Testis (tissue), 3 donors: ENCODE measurements around the gene NDE1. TPM values are rescaled to one million over a fixed set of nuclear protein-coding genes. Genes with fewer than 3 reads are reported as not detected.

Experiments used
- DNase-seq: peaks from one replicate; pipeline ENCODE4 v3.0.0-alpha.2; 2019
- H3K27ac ChIP-seq, 2 donors: fragments of 200-600 bp; sonication (generic); one replicate each; pipeline ENCODE4 v1.5.1; 2019
- H3K27me3 ChIP-seq: fragments of 200-600 bp; sonication (generic); one replicate; pipeline ENCODE4 v1.5.1; 2019
- H3K36me3 ChIP-seq: fragments of 200-600 bp; sonication (generic); one replicate; pipeline ENCODE4 v1.5.1; 2017; ENCODE audit warnings: low read depth; ENCODE audit errors: missing control alignments
- H3K4me1 ChIP-seq: fragments of 200-600 bp; sonication (generic); one replicate; pipeline ENCODE4 v1.5.1; 2019
- H3K4me3 ChIP-seq, 2 donors: fragments of 200-600 bp; sonication (generic); one replicate each; pipeline ENCODE4 v1.5.1; 2017 to 2019
- H3K9me3 ChIP-seq: fragments of 200-600 bp; sonication (generic); one replicate; pipeline ENCODE4 v1.5.1; 2017
- POLR2A ChIP-seq: fragments of 450-650 bp; IDR thresholded peaks from one replicate; pipeline ENCODE4 v1.6.1; 2017; ENCODE audit warnings: antibody characterized with exemption, mild to moderate bottlenecking, moderate library complexity
- WGBS, 2 donors: methylation state at CpG; one replicate each; pipeline ENCODE4 v1.1.5; 2018; 5-methylcytosine and 5-hydroxymethylcytosine counted together
- intact Hi-C: fragments of 100-400 bp; cut with DNase I; formaldehyde crosslinking; loops from one replicate; pipeline ENCODE4 v1.15.1; 2023; ENCODE audit warnings: low total_unique reads
- polyA plus RNA-seq: library from polyadenylated mRNA; stranded (reverse); fragments of 350-450 nt; fragmentation: Illumina TruSeq; extraction: RNeasy Lipid Tissue Mini Kit (QIAGEN cat#74804); gene quantifications from one replicate; pipeline ENCODE4 v1.2.3, GENCODE V29; 2014; ENCODE audit warnings: low read depth, low replicate concordance; ENCODE audit not compliant: insufficient read depth
- total RNA-seq, 2 donors: library from RNA; depleted of rRNA; stranded (reverse); fragments of >200 nt; gene quantifications; one replicate each; pipeline ENCODE4 v1.2.3, GENCODE V29; 2016
- TF ChIP-seq, protein P1 (sequence below), 3 experiments: fragments of 450-650 bp in 2 of 3; fragments of 200-600 bp in 1 of 3; sonication (generic) in 1 of 3; IDR thresholded peaks; one replicate each; pipeline ENCODE4 v1.5.1; 2016 to 2019; ENCODE audit warnings: antibody characterized with exemption in 3 of 3, mild to moderate bottlenecking in 2 of 3, moderate library complexity in 1 of 3

Gene NDE1
- total and polyA plus RNA-seq, 3 donors from 2014 or later = 45.2 to 84.3 (median 51.6) TPM

DNA sequence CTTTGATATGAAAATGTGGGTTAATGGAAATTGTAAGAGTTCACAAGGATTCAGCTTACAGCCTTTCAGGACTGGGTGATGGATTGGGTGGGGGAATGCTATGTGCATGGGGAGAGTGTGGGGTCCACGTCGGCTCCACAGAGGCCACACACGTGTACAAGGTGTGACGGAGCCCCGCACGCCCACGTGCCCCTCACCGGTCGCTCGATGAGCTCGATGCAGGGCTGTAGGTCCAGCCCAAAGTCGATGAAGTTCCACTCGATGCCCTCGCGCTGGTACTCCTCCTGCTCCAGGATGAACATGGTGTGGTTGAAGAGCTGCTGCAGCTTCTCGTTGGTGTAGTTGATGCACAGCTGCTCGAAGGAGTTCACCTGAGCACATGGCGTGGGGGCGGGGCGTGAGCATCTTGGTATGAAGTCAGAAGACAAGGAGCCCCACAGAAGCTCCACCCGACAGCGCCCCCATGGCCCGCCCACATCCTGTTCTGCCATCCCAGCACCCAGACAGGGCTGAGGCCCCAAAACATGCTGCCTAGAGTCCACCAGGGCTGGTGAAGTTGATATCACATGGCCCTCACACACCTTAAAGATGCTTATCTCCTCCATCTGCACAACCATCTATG is 107.7 kb downstream of the NDE1 start:
- no peak for TF ChIP-seq POLR2A
- TF ChIP-seq, protein P1, sequence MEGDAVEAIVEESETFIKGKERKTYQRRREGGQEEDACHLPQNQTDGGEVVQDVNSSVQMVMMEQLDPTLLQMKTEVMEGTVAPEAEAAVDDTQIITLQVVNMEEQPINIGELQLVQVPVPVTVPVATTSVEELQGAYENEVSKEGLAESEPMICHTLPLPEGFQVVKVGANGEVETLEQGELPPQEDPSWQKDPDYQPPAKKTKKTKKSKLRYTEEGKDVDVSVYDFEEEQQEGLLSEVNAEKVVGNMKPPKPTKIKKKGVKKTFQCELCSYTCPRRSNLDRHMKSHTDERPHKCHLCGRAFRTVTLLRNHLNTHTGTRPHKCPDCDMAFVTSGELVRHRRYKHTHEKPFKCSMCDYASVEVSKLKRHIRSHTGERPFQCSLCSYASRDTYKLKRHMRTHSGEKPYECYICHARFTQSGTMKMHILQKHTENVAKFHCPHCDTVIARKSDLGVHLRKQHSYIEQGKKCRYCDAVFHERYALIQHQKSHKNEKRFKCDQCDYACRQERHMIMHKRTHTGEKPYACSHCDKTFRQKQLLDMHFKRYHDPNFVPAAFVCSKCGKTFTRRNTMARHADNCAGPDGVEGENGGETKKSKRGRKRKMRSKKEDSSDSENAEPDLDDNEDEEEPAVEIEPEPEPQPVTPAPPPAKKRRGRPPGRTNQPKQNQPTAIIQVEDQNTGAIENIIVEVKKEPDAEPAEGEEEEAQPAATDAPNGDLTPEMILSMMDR (IDR thresholded peaks at IDR 0.05) = no peak
- no peak for DNase-seq
- Histone ChIP-seq H3K4me1 (no peaks in the 10 kb centered on the region), H3K27me3 (no peaks in the 10 kb centered on the region), H3K36me3 (no peaks in the 10 kb centered on the region), H3K4me3 (no peak overlapping the region), H3K27ac (no peak overlapping the region), H3K9me3 (no peaks in the 10 kb centered on the region)
- intact Hi-C loops = no loop called here
- WGBS, 2 donors = 84 to 96% methylated on average over 13 to 23 of the region's 23 CpGs

DNA sequence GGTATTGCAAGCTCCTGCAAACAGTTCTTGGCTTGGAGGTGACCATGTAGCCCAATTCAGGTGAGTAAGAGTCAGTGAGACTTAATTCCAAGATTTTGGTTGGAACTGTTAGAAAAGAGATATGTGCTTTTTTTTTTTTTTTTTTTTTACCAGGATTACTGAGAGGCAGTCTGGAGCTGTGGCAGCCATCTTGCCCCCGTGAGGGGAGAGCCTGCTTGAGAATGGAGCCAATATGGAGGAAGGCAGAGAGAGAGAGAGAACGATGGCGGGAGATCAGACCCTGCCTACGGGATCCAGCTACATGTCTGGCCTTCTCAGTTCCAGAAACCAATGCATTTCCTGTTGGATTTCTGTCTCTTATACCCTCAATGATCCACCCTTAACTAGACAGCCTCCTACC is 109.0 kb downstream of the NDE1 start:
- no peaks in the 10 kb centered on the region for H3K36me3 ChIP-seq
- H3K9me3 ChIP-seq = no peaks in the 10 kb centered on the region
- 92 to 98% methylated on average over 4 of the region's 4 CpGs for WGBS, 2 donors
- H3K27me3 ChIP-seq = no peaks in the 10 kb centered on the region
- H3K27ac ChIP-seq = no peak overlapping the region
- no peak for TF ChIP-seq POLR2A
- TF ChIP-seq, protein P1 (IDR thresholded peaks at IDR 0.05) = no peak
- no peak overlapping the region for H3K4me3 ChIP-seq
- no peaks in the 10 kb centered on the region for H3K4me1 ChIP-seq
- no peak for DNase-seq
- intact Hi-C loops = no loop called here

GRCh38 chr16:15760129-15760528 is 110.1 kb downstream of the NDE1 start:
- Histone ChIP-seq H3K27ac (no peak overlapping the region), H3K9me3 (no peaks in the 10 kb centered on the region), H3K36me3 (no peaks in the 10 kb centered on the region), H3K4me3 (no peak overlapping the region), H3K4me1 (no peaks in the 10 kb centered on the region), H3K27me3 (no peaks in the 10 kb centered on the region)
- WGBS, 2 donors = 97 to 100% methylated on average over 1 of the region's 1 CpG
- TF ChIP-seq, protein P1 (IDR thresholded peaks at IDR 0.05) = no peak
- TF ChIP-seq POLR2A = no peak
- intact Hi-C loops = no loop called here
- DNase-seq = no peak

DNA sequence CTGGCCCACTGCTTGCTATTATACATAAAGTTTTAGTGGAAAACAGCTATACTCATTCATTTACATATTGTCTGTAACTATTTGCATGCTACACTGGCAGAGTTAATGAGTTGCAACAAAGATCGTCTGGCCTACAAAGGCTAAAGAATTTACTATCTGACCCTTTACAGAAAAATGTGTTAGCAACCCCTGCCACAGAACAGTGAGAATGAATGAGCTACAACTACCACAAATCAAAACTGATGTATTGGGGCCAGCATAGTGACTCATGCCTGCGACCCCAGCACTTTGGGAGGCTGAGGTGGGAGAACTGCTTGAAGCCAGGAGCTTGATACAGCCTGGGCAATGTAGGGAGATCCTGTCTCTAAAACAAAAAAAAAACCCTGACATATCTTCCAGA is 114.1 kb downstream of the NDE1 start:
- intact Hi-C loops = no loop called here
- TF ChIP-seq, protein P1 (IDR thresholded peaks at IDR 0.05) = no peak
- TF ChIP-seq POLR2A = no peak
- H3K4me3 ChIP-seq = no peak overlapping the region
- no peak overlapping the region for H3K27ac ChIP-seq
- H3K9me3 ChIP-seq = no peaks in the 10 kb centered on the region
- no peaks in the 10 kb centered on the region for H3K27me3 ChIP-seq
- H3K36me3 ChIP-seq = no peaks in the 10 kb centered on the region
- peaks cover 1% of the 10 kb centered on the region for H3K4me1 ChIP-seq
- WGBS, 2 donors = 74 to 76% methylated on average over 2 of the region's 2 CpGs
- DNase-seq = no peak

- H3K36me3 ChIP-seq = no peaks in the 10 kb centered on the region
- no peak for DNase-seq
- 84% methylated on average over 4 of the region's 4 CpGs for WGBS, 2 donors
- H3K4me1 ChIP-seq = peaks cover 11% of the 10 kb centered on the region
- no peak for TF ChIP-seq POLR2A
- TF ChIP-seq, protein P1 (IDR thresholded peaks at IDR 0.05) = no peak
- H3K4me3 ChIP-seq = no peak overlapping the region
- no peaks in the 10 kb centered on the region for H3K9me3 ChIP-seq
- no peak overlapping the region for H3K27ac ChIP-seq
- intact Hi-C loops = no loop called here
- H3K27me3 ChIP-seq = no peaks in the 10 kb centered on the region
Observed at GRCh38 chr16:15765116-15765515, 115.1 kb downstream of the NDE1 start.
